Immature natural killer cell (primary cell): ENCODE data around the gene WNK2. TPM values are rescaled to one million over a fixed set of nuclear protein-coding genes. Genes with fewer than 3 reads are reported as not detected.
"Not testable (repeated sequence)": the region's sequence is repeated elsewhere in the genome, so short reads cannot be mapped to it uniquely, and the experiment has no call there.

Experiments used
- DNase-seq, 3 donors: peaks; one replicate each; pipeline ENCODE4 v3.0.0; 2022; ENCODE audit warnings: mixed read lengths in 1 of 3
- H3K27ac Mint-ChIP-seq, 6 donors: one replicate each; pipeline ENCODE4 v1.8.0; 2020; ENCODE audit warnings: mixed read lengths in 6 of 6, mild to moderate bottlenecking in 5 of 6, inconsistent platforms in 4 of 6, moderate library complexity in 3 of 6
- H3K27me3 Mint-ChIP-seq, 3 donors: one replicate each; pipeline ENCODE4 v1.8.0; 2020 to 2021; ENCODE audit warnings: low read depth in 3 of 3, mild to moderate bottlenecking in 3 of 3, mixed read lengths in 3 of 3, moderate library complexity in 3 of 3, inconsistent platforms in 1 of 3
- H3K36me3 Mint-ChIP-seq, 3 donors: one replicate each; pipeline ENCODE4 v1.8.0; 2020; ENCODE audit warnings: mixed read lengths in 3 of 3, inconsistent platforms in 2 of 3, mild to moderate bottlenecking in 2 of 3
- H3K4me1 Mint-ChIP-seq, 2 donors: one replicate each; pipeline ENCODE4 v1.8.0; 2020; ENCODE audit warnings: inconsistent platforms in 2 of 2, mild to moderate bottlenecking in 2 of 2, mixed read lengths in 2 of 2, moderate library complexity in 1 of 2
- H3K4me3 Mint-ChIP-seq, 5 donors: one replicate each; pipeline ENCODE4 v1.8.0; 2020; ENCODE audit warnings: mild to moderate bottlenecking in 5 of 5, mixed read lengths in 5 of 5, inconsistent platforms in 3 of 5, moderate library complexity in 3 of 5
- H3K9me3 Mint-ChIP-seq, 6 donors: one replicate each; pipeline ENCODE4 v1.8.0; 2020; ENCODE audit warnings: mild to moderate bottlenecking in 6 of 6, mixed read lengths in 6 of 6, inconsistent platforms in 4 of 6, moderate library complexity in 3 of 6
- polyA plus RNA-seq, 3 donors: library from polyadenylated mRNA; unstranded; fragments of 300-500 nt; fragmentation: Illumina TruSeq; gene quantifications; one replicate each; pipeline ENCODE4 v1.2.3, GENCODE V29; 2021

WNK2 gene
- polyA plus RNA-seq, 3 donors from 2014 or later, result not detected

GRCh38 chr9:93309889-93310425 lies 126.0 kb downstream of the WNK2 start:
- Mint-ChIP-seq H3K4me3 (no peak overlapping the region), H3K27ac (no peak overlapping the region)

GRCh38 chr9:93315118-93315517 lies 131.2 kb downstream of the WNK2 start:
- Mint-ChIP-seq H3K27ac (peak overlapping the region in 3 of 6 donors; percentile 1 to 22 (median 6)), H3K27me3 (peaks cover 25 to 40% (median 33%) of the 10 kb centered on the region in 3 donors), H3K36me3 (no peaks in the 10 kb centered on the region), H3K9me3 (peaks cover 0 to 4% (median 0%) of the 10 kb centered on the region in 6 donors), H3K4me3 (peak overlapping the region; percentile 2 to 56 (median 27)), H3K4me1 (peaks cover 35 to 44% of the 10 kb centered on the region in 2 donors)
- DNase-seq, result peak; percentile 61 to 69 (median 69)

More at GRCh38 chr9:93309889-93310425, 126.0 kb downstream of the WNK2 start:
- Mint-ChIP-seq H3K36me3 (peaks cover 0 to 3% (median 0%) of the 10 kb centered on the region in 3 donors), H3K27me3 (peaks cover 9 to 40% (median 31%) of the 10 kb centered on the region in 3 donors), H3K4me1 (peaks cover 8 to 14% of the 10 kb centered on the region in 2 donors), H3K9me3 (peaks cover 0 to 4% (median 0%) of the 10 kb centered on the region in 6 donors)
- no peak for DNase-seq

GRCh38 chr9:93315960-93316359 lies 132.0 kb downstream of the WNK2 start:
- Mint-ChIP-seq H3K9me3 (peaks cover 0 to 4% (median 0%) of the 10 kb centered on the region in 6 donors), H3K27ac (peak overlapping the region in 1 of 6 donors; percentile 6), H3K4me3 (peak overlapping the region in 2 of 5 donors; percentile 5 to 48), H3K4me1 (peaks cover 35 to 44% of the 10 kb centered on the region in 2 donors), H3K36me3 (no peaks in the 10 kb centered on the region), H3K27me3 (peaks cover 23 to 37% (median 32%) of the 10 kb centered on the region in 3 donors)
- DNase-seq, result no peak

GRCh38 chr9:93316726-93317494 lies 133.0 kb downstream of the WNK2 start:
- Mint-ChIP-seq H3K4me3 (peak overlapping the region in 1 of 5 donors; percentile 29), H3K27me3 (peaks cover 22 to 42% (median 35%) of the 10 kb centered on the region in 3 donors)

GRCh38 chr9:93317495-93318094 lies 133.7 kb downstream of the WNK2 start:
- Mint-ChIP-seq H3K27ac (peak overlapping the region in 1 of 6 donors; percentile 28), H3K4me3 (peak overlapping the region; percentile 63 to 78 (median 70)), H3K4me1 (peaks cover 35 to 42% of the 10 kb centered on the region in 2 donors), H3K9me3 (peaks cover 0 to 4% (median 0%) of the 10 kb centered on the region in 6 donors), H3K27me3 (peaks cover 18 to 40% (median 31%) of the 10 kb centered on the region in 3 donors), H3K36me3 (no peaks in the 10 kb centered on the region)
- peak; percentile 47 to 50 (median 49) for DNase-seq

More at GRCh38 chr9:93316726-93317494, 133.0 kb downstream of the WNK2 start:
- H3K36me3 Mint-ChIP-seq, result no peaks in the 10 kb centered on the region
- peaks cover 35 to 44% of the 10 kb centered on the region in 2 donors for H3K4me1 Mint-ChIP-seq
- no peak for DNase-seq
- peaks cover 0 to 4% (median 0%) of the 10 kb centered on the region in 6 donors for H3K9me3 Mint-ChIP-seq
- no peak overlapping the region for H3K27ac Mint-ChIP-seq

- DNase-seq, result no peak
- Mint-ChIP-seq H3K27ac (no peak overlapping the region), H3K27me3 (peaks cover 18 to 31% (median 30%) of the 10 kb centered on the region in 3 donors), H3K4me1 (peaks cover 35 to 36% of the 10 kb centered on the region in 2 donors), H3K36me3 (no peaks in the 10 kb centered on the region), H3K4me3 (peak overlapping the region in 4 of 5 donors; percentile 30 to 72 (median 60)), H3K9me3 (peaks cover 0 to 4% (median 0%) of the 10 kb centered on the region in 6 donors)
Observed at GRCh38 chr9:93318480-93318879, 134.5 kb downstream of the WNK2 start.

- no peak for DNase-seq
- Mint-ChIP-seq H3K27me3 (peaks cover 22 to 32% (median 30%) of the 10 kb centered on the region in 3 donors), H3K27ac (no peak overlapping the region), H3K4me1 (peaks cover 32 to 35% of the 10 kb centered on the region in 2 donors), H3K9me3 (peaks cover 0 to 4% (median 0%) of the 10 kb centered on the region in 6 donors), H3K4me3 (no peak overlapping the region), H3K36me3 (no peaks in the 10 kb centered on the region)
Observed at GRCh38 chr9:93319301-93319991, 135.5 kb downstream of the WNK2 start.

- no peak overlapping the region for H3K27ac Mint-ChIP-seq
- no peak overlapping the region for H3K4me3 Mint-ChIP-seq
- peaks cover 0 to 4% (median 0%) of the 10 kb centered on the region in 6 donors for H3K9me3 Mint-ChIP-seq
- DNase-seq, result no peak
- peaks cover 23 to 33% (median 30%) of the 10 kb centered on the region in 3 donors for H3K27me3 Mint-ChIP-seq
- H3K4me1 Mint-ChIP-seq, result peaks cover 26 to 29% of the 10 kb centered on the region in 2 donors
- no peaks in the 10 kb centered on the region for H3K36me3 Mint-ChIP-seq
Observed at GRCh38 chr9:93319992-93320500, 136.1 kb downstream of the WNK2 start.

GRCh38 chr9:93320591-93321219 lies 136.8 kb downstream of the WNK2 start:
- Mint-ChIP-seq H3K9me3 (peaks cover 0 to 4% (median 0%) of the 10 kb centered on the region in 6 donors), H3K27ac (no peak overlapping the region), H3K27me3 (peaks cover 19 to 27% (median 25%) of the 10 kb centered on the region in 3 donors), H3K36me3 (no peaks in the 10 kb centered on the region), H3K4me1 (peaks cover 20 to 22% of the 10 kb centered on the region in 2 donors), H3K4me3 (no peak overlapping the region)
- no peak for DNase-seq

- peaks cover 0 to 4% (median 0%) of the 10 kb centered on the region in 6 donors for H3K9me3 Mint-ChIP-seq
- peaks cover 15 to 17% of the 10 kb centered on the region in 2 donors for H3K4me1 Mint-ChIP-seq
- H3K27ac Mint-ChIP-seq, result no peak overlapping the region
- no peak for DNase-seq
- H3K36me3 Mint-ChIP-seq, result no peaks in the 10 kb centered on the region
- no peak overlapping the region for H3K4me3 Mint-ChIP-seq
- H3K27me3 Mint-ChIP-seq, result peaks cover 21 to 26% (median 24%) of the 10 kb centered on the region in 3 donors
Observed at GRCh38 chr9:93321220-93321610, 137.3 kb downstream of the WNK2 start.

- not testable (repeated sequence) for H3K27ac Mint-ChIP-seq, H3K4me1 Mint-ChIP-seq, H3K4me3 Mint-ChIP-seq, H3K9me3 Mint-ChIP-seq, H3K36me3 Mint-ChIP-seq, DNase-seq
- H3K27me3 Mint-ChIP-seq, result peaks cover 15 to 24% (median 23%) of the 10 kb centered on the region in 3 donors
Observed at GRCh38 chr9:93323446-93323954, 139.6 kb downstream of the WNK2 start.

- no peak for DNase-seq
- H3K27me3 Mint-ChIP-seq, result peaks cover 12 to 23% (median 19%) of the 10 kb centered on the region in 3 donors
- H3K4me3 Mint-ChIP-seq, result no peak overlapping the region
- H3K36me3 Mint-ChIP-seq, result no peaks in the 10 kb centered on the region
- no peak overlapping the region for H3K27ac Mint-ChIP-seq
- H3K4me1 Mint-ChIP-seq, result no peaks in the 10 kb centered on the region
- H3K9me3 Mint-ChIP-seq, result no peaks in the 10 kb centered on the region
Observed at GRCh38 chr9:93324191-93324834, 140.4 kb downstream of the WNK2 start.
